DOHH2 (cell line): ENCODE data around the gene EDN1.

Source experiments
- H3F3A ChIP-seq: fragments of 200-600 bp; sonication (generic), shearing (Covaris generic); 2 replicates; pipeline ENCODE4 v1.6.0; 2016; ENCODE audit warnings: antibody characterized with exemption, mild to moderate bottlenecking; ENCODE audit not compliant: control insufficient read depth, insufficient read depth
- H3K27ac ChIP-seq: fragments of 200-600 bp; sonication (generic); 2 replicates; pipeline ENCODE4 v1.5.1; 2014; ENCODE audit warnings: low read depth, mild to moderate bottlenecking, low read length, moderate library complexity
- H3K27me3 ChIP-seq: fragments of 200-600 bp; sonication (generic); 2 replicates; pipeline ENCODE4 v1.6.1; 2014; ENCODE audit warnings: mild to moderate bottlenecking, low read length, mixed read lengths; ENCODE audit not compliant: control insufficient read depth
- H3K36me3 ChIP-seq: fragments of 200-600 bp; sonication (generic); 2 replicates; pipeline ENCODE4 v1.6.1; 2014; ENCODE audit warnings: mild to moderate bottlenecking, low read length, moderate library complexity, mixed read lengths; ENCODE audit not compliant: control insufficient read depth
- H3K4me1 ChIP-seq: fragments of 200-600 bp; sonication (generic); 2 replicates; pipeline ENCODE4 v1.6.1; 2014; ENCODE audit warnings: mild to moderate bottlenecking, low read length, mixed read lengths; ENCODE audit not compliant: control insufficient read depth
- H3K4me2 ChIP-seq: fragments of 200-600 bp; sonication (generic); 2 replicates; pipeline ENCODE4 v1.6.0; 2014; ENCODE audit warnings: mild to moderate bottlenecking, low read length, moderate library complexity
- H3K4me3 ChIP-seq: fragments of 200-600 bp; sonication (generic); 2 replicates; pipeline ENCODE4 v1.5.1; 2014; ENCODE audit warnings: mild to moderate bottlenecking, low read length, mixed read lengths
- H3K79me2 ChIP-seq: fragments of 200-600 bp; sonication (generic); 2 replicates; pipeline ENCODE4 v1.6.1; 2014; ENCODE audit warnings: mild to moderate bottlenecking, low read length, mixed read lengths; ENCODE audit not compliant: control insufficient read depth
- H3K9me2 ChIP-seq: fragments of 200-600 bp; sonication (generic); replicated peaks from 2 replicates; pipeline ENCODE4 v1.6.1; 2014; ENCODE audit warnings: mild to moderate bottlenecking, low read length, mixed read lengths; ENCODE audit not compliant: control insufficient read depth
- H3K9me3 ChIP-seq: fragments of 200-600 bp; sonication (generic); 2 replicates; pipeline ENCODE4 v1.6.1; 2014; ENCODE audit warnings: antibody characterized with exemption, low read length, mixed read lengths; ENCODE audit not compliant: control insufficient read depth, insufficient read depth
- H4K20me1 ChIP-seq: fragments of 200-600 bp; sonication (generic); 2 replicates; pipeline ENCODE4 v1.6.0; 2014; ENCODE audit warnings: low read depth, mild to moderate bottlenecking, antibody characterized with exemption, low read length, moderate library complexity; ENCODE audit not compliant: control insufficient read depth, insufficient read depth
- CTCF ChIP-seq: fragments of 200-600 bp; sonication (generic); IDR thresholded peaks from one replicate; pipeline ENCODE4 v1.5.1; 2014; ENCODE audit warnings: antibody characterized with exemption, mild to moderate bottlenecking, low read depth, low read length; ENCODE audit not compliant: poor library complexity, severe bottlenecking
- EZH2phosphoT487 ChIP-seq: fragments of 200-600 bp; sonication (generic); IDR thresholded peaks from 2 replicates; pipeline ENCODE4 v1.6.1; 2017; ENCODE audit warnings: borderline replicate concordance, mild to moderate bottlenecking, antibody characterized with exemption, low read length, moderate library complexity, mixed read lengths

EDN1 gene

GRCh38 chr6:12249541-12250382, 40.4 kb upstream of the EDN1 start:
- no peaks in the 10 kb centered on the region for H4K20me1 ChIP-seq
- H3K4me2 ChIP-seq = no peak overlapping the region
- H3K27ac ChIP-seq = no peak overlapping the region
- H3K9me3 ChIP-seq = no peaks in the 10 kb centered on the region
- H3F3A ChIP-seq = no peaks in the 10 kb centered on the region
- H3K9me2 ChIP-seq = no peaks in the 10 kb centered on the region
- no peak overlapping the region for H3K4me3 ChIP-seq
- peaks cover 23% of the 10 kb centered on the region for H3K27me3 ChIP-seq
- no peaks in the 10 kb centered on the region for H3K4me1 ChIP-seq
- no peaks in the 10 kb centered on the region for H3K36me3 ChIP-seq
- H3K79me2 ChIP-seq = no peaks in the 10 kb centered on the region
- TF ChIP-seq CTCF (no peak), EZH2phosphoT487 (no peak)

GRCh38 chr6:12250383-12250770, 39.8 kb upstream of the EDN1 start:
- H3K27ac ChIP-seq = no peak overlapping the region
- H4K20me1 ChIP-seq = no peaks in the 10 kb centered on the region
- no peak overlapping the region for H3K4me3 ChIP-seq
- H3K4me2 ChIP-seq = no peak overlapping the region
- peaks cover 23% of the 10 kb centered on the region for H3K27me3 ChIP-seq
- no peaks in the 10 kb centered on the region for H3K9me2 ChIP-seq
- no peaks in the 10 kb centered on the region for H3F3A ChIP-seq
- TF ChIP-seq CTCF (no peak), EZH2phosphoT487 (no peak)
- no peaks in the 10 kb centered on the region for H3K4me1 ChIP-seq
- H3K9me3 ChIP-seq = no peaks in the 10 kb centered on the region
- H3K79me2 ChIP-seq = no peaks in the 10 kb centered on the region
- no peaks in the 10 kb centered on the region for H3K36me3 ChIP-seq

GRCh38 chr6:12254210-12254609, 36.0 kb upstream of the EDN1 start:
- no peak for TF ChIP-seq EZH2phosphoT487
- TF ChIP-seq CTCF = no peak
- Histone ChIP-seq H3K9me3 (no peaks in the 10 kb centered on the region), H3K27ac (no peak overlapping the region), H3K79me2 (no peaks in the 10 kb centered on the region), H3K36me3 (no peaks in the 10 kb centered on the region), H3K4me2 (no peak overlapping the region), H3K9me2 (no peaks in the 10 kb centered on the region), H3K4me1 (no peaks in the 10 kb centered on the region), H3K27me3 (peaks cover 18% of the 10 kb centered on the region), H4K20me1 (no peaks in the 10 kb centered on the region), H3F3A (no peaks in the 10 kb centered on the region), H3K4me3 (no peak overlapping the region)
